HG02610 (cell line): ENCODE results near the gene OR2J1.
"Not testable (repeated sequence)": the region's sequence is repeated elsewhere in the genome, so short reads cannot be mapped to it uniquely, and the experiment has no call there.

Experiments used
- ATAC-seq: cut with Tn5 transposase; IDR thresholded peaks from one replicate; pipeline ENCODE4 v1.9.1; 2021; ENCODE audit warnings: mild to moderate bottlenecking, moderate library complexity; ENCODE audit not compliant: unreplicated experiment

OR2J1 gene

GRCh38 chr6:29099190-29099589 is at the start of gene OR2J1:
TSS of gene OR2J1 (plus strand) at chr6:29099490. CDS start at chr6:29100943, 1,453 bp downstream.
- ATAC-seq = no peak

DNA sequence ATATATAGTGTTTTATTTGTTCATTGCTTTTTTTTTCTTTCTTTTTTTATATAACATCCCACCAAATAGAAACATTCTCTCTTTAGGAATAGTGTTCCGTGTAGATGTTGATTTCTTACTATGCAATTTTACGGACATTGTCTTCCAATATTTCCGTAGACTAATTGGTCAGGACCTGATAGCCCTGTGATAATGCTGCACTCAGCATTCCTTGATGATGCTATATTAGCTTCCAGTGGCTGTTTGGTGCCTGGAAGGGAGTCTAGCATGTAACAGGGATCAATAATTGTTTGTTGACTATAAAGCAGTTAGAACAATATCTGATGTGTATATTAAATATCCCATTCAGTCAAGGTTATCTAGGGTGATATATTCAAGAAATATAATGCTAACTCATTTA is 47.6 kb upstream of the OR2J1 start:
- ATAC-seq = no peak

DNA sequence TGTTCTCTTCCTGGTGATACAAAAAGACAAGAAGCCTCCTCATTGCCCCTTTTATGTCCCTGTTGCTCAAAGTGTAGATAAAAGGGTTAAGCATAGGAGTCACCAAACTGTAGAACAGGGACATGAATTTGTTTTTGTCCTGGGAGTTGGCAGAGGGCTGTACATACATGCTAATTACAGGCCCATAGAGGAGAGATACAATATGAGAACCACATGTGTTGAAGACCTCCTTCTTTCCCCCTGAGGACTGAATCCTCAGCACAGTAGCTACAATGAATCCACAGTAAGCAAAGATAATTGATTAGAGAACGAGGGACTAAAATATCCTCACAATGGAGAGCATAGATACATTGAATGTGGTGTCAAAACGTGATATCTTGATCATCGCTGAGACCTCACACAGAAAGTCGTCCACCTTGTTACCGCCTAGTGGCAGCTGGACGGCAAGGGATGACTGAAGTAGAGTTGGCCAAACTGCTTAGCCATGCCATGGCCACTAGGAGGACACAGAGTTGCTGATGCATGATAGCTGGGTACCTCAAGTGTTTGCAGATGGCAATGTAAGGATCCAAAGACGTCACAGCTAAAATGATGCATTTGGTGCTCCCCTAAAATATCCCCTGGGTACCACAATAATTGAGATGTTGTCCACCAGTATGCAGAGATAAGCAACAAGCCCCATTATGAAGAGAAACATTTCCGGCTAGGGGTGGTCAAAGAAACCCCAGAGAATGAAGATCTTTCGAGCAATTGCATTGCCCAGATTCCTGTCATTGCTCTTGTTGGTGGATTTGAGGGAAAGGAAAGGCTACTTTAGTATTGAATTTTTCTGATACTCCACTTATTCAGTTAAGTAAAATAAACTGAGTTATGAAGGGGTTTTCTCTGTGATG is 27.2 kb upstream of the OR2J1 start:
- no peak for ATAC-seq

DNA sequence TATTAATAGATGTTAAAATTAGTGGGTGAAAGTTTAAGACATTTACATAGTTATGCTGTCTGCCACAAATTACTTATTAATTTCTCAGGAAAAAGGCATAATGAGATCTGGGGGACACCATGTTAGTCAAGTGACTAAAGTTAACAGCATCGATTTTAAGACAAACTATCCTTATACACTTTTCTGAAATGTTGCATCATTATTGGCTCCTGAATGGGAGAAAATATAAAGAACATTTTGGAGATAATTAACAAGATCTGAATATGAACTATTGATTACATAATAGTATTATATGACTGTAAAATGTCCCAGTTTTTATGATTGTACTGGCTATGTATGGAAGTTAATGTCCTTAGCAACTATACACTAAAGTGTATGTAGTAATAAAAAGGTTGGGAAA is 20.1 kb upstream of the OR2J1 start:
- no peak for ATAC-seq

GRCh38 chr6:29081312-29081711 is 18.0 kb upstream of the OR2J1 start:
- ATAC-seq = no peak

GRCh38 chr6:29082457-29082856 is 16.8 kb upstream of the OR2J1 start:
- no peak for ATAC-seq

DNA sequence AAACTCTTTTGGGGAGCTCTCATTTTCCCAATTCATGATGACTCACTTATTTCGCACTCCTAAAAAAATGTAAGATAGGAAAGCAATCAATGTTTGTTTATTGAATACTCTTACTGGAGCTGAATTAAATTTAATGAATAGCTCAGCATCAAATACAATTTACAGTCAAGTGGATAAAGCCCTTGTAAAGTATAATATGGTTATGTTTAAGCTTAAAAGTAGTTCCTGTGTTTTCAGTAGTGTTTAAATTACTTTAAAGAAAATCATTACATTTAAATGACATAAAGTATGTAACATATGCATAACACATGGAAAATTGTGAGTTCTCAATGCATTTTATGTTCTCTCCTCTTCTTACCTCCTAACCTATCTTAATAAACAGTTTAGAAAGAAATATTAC is 12.1 kb upstream of the OR2J1 start, which contains the start of gene OR2B3:
Gene OR2B3, minus strand, starts transcription at position 101 of the 400 bp plus-strand sequence. Its CDS starts 65 bp downstream, at position 36.
- ATAC-seq = no peak

GRCh38 chr6:29092957-29093356 is 6.3 kb upstream of the OR2J1 start:
- no peak for ATAC-seq

- ATAC-seq = no peak
These were observed 1.5 kb upstream of the OR2J1 start for GRCh38 chr6:29097803-29098202.

GRCh38 chr6:29107758-29108157 is 8.5 kb downstream of the OR2J1 start, which contains the start of gene OR2J3:
TSS of gene OR2J3 (plus strand) at chr6:29108058. CDS start at chr6:29111891, 3,833 bp downstream.
- ATAC-seq = no peak

- ATAC-seq = no peak
These were observed 12.8 kb downstream of the OR2J1 start for GRCh38 chr6:29112135-29112534.

GRCh38 chr6:29114964-29115363 is 15.7 kb downstream of the OR2J1 start:
- not testable (repeated sequence) for ATAC-seq

DNA sequence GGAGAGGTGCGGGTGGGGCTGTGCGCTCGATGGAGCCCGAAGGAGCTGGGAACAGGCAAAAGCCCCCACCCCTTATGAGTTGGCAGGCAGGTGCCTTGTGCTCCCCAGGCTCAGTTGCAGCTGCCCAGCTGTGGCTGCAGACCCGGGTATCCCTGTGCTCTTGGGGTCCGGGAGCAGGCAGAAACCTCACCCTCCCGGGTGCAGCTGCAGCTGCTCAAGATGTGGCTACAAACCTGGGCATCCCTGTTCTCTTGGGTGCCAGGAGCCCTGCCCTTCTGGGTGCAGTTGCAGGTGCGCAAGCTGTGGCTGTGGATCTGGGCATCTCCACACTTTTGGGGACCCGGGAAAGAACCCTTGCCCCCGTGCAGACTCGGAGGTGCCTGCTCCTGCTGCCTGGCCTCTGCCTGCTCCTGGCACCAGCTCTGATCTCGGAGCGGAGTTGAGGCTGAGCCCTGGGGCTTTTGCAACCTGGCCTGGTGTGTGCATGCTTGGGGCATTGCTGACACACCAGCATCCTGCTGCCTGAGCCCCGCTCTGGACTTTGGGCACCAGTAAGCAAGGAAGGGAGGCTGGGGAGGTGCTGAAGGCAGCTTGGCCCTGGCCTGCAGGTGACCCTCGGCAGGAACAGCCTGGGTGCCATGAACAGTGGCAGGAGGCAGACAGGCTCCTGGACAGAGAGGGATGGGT is 30.2 kb downstream of the OR2J1 start:
- no peak for ATAC-seq

DNA sequence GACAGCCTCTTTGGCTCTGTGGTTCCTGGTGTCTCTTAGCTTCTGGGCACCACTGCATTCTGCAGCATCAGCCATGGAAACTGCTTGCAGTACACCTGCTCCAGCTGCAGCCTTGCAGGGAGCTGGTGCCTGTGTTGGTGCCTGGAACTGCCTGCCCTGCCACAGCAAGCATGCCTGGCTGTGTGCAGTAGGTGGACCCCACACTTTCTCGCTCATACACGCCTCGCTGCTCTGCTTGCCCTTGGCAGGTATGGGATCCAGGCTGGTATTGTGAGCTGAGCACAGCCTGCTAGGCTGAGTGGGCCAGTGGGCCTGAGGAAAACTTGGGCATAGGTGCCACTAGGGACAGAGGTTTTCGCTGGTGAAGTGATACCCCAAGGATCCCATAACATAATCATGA is 31.4 kb downstream of the OR2J1 start:
- no peak for ATAC-seq

DNA sequence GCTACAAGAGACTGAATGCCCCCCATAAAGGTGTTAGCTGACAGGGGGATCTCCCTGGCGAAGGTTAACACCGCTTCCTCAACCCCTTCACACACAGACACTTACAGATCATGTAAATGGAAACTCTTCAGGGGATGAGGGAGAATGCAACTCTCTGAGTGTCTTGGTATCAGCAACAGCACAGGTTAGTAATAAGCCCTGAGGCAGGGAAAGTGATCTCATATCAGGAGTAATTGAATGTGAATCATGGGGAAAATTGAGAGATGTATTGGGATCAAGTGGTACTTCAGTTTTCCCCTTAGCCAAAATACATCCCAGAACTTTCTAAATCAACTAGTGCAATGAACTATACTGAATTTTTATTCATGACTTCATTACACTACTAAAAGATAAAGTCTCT is 32.4 kb downstream of the OR2J1 start:
- no peak for ATAC-seq

GRCh38 chr6:29137724-29138123 is 38.4 kb downstream of the OR2J1 start:
- no peak for ATAC-seq

GRCh38 chr6:29141606-29142005 is 42.3 kb downstream of the OR2J1 start:
- ATAC-seq = no peak

- ATAC-seq = no peak
These were observed 43.0 kb downstream of the OR2J1 start for GRCh38 chr6:29142309-29142708.

- no peak for ATAC-seq
These were observed 46.9 kb downstream of the OR2J1 start for GRCh38 chr6:29146179-29146578.

DNA sequence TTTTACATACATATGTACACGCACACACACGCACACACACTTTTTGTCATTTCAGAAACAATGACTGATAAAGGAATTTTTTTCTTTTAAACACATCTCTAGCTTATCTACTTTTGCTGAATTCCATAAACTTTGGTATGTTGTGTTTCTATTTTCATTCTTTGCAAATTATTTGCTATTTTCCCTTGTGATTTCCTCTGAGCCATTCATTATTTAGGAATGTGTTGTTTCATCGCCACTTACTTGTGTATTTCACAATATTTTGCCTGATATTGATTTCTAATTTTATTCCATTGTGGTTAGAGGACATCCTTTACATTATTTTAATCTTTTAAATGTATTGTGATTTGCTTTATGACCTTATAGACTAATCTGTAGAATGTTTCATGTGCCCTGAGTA is 47.8 kb downstream of the OR2J1 start:
- ATAC-seq = no peak

DNA sequence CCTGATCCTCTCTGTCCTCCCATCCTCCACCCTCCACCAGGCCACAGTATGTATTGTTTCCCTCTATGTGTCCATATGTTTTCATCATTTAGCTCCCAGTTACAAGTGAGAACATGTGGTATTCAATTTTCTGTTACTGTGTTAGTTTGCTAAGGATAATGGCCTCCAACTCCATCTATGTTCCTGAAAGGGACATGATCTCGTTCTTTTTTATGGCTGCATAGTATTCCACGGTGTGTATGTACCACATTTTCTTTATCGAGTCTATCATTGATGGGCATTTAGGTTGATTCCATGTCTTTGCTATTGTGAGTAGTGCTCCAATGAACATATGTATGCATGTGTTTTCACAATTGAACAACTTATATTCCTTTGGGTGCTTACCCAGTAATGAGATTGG is 50.2 kb downstream of the OR2J1 start:
- ATAC-seq = not testable (repeated sequence)
